GM19099 (cell line): ENCODE data around the gene SCN9A.

Source experiments
- POLR2A ChIP-seq: IDR thresholded peaks from 3 replicates; pipeline ENCODE4 v1.6.1; 2011; ENCODE audit warnings: low read depth; ENCODE audit not compliant: insufficient read length; ENCODE audit errors: extremely low read depth

SCN9A gene

GRCh38 chr2:166188084-166188483 lies 187.7 kb downstream of the SCN9A start:
- no peak for TF ChIP-seq POLR2A

GRCh38 chr2:166184789-166185188 lies 191.0 kb downstream of the SCN9A start:
- TF ChIP-seq POLR2A: no peak

GRCh38 chr2:166181813-166182154 lies 194.0 kb downstream of the SCN9A start:
- no peak for TF ChIP-seq POLR2A

GRCh38 chr2:166180951-166181812 lies 194.6 kb downstream of the SCN9A start:
- TF ChIP-seq POLR2A: no peak

- TF ChIP-seq POLR2A: no peak
Observed at GRCh38 chr2:166179201-166179600, 196.5 kb downstream of the SCN9A start.

- TF ChIP-seq POLR2A: no peak
Observed at GRCh38 chr2:166173263-166173662, 202.5 kb downstream of the SCN9A start.

- no peak for TF ChIP-seq POLR2A
Observed at GRCh38 chr2:166171216-166171615, 204.5 kb downstream of the SCN9A start.

GRCh38 chr2:166170356-166170755 lies 205.4 kb downstream of the SCN9A start:
- TF ChIP-seq POLR2A: no peak

- no peak for TF ChIP-seq POLR2A
Observed at GRCh38 chr2:166167449-166167848, 208.3 kb downstream of the SCN9A start.

- no peak for TF ChIP-seq POLR2A
Observed at GRCh38 chr2:166163775-166164174, 212.0 kb downstream of the SCN9A start.

GRCh38 chr2:166158546-166158945 lies 217.2 kb downstream of the SCN9A start:
- no peak for TF ChIP-seq POLR2A

- no peak for TF ChIP-seq POLR2A
Observed at GRCh38 chr2:166157578-166157977, 218.2 kb downstream of the SCN9A start.

GRCh38 chr2:166156985-166157490 lies 218.7 kb downstream of the SCN9A start:
- no peak for TF ChIP-seq POLR2A

- TF ChIP-seq POLR2A: no peak
Observed at GRCh38 chr2:166155589-166155988, 220.2 kb downstream of the SCN9A start.

GRCh38 chr2:166154685-166155338 lies 220.9 kb downstream of the SCN9A start:
- TF ChIP-seq POLR2A: no peak

GRCh38 chr2:166152064-166152463 lies 223.7 kb downstream of the SCN9A start:
- TF ChIP-seq POLR2A: no peak
